Neural cell (in vitro differentiated cells): ENCODE data around the gene FASLG. TPM values are rescaled to one million over a fixed set of nuclear protein-coding genes. Genes with fewer than 3 reads are reported as not detected.

Experiments used
- H2AFZ ChIP-seq: fragments of 200-600, 300-800 bp; sonication (generic), shearing (Covaris generic); 2 replicates; pipeline ENCODE4 v1.6.0; 2014; ENCODE audit warnings: low read depth, mild to moderate bottlenecking, antibody characterized with exemption, low read length, moderate library complexity
- H3F3A ChIP-seq: fragments of 200-600 bp; shearing (Covaris generic); 2 replicates; pipeline ENCODE4 v1.6.1; 2016; ENCODE audit warnings: mild to moderate bottlenecking, moderate library complexity, mixed read lengths, antibody characterized with exemption, low read length; ENCODE audit not compliant: insufficient read depth, poor library complexity, severe bottlenecking
- H3K27ac ChIP-seq: fragments of 200-600, 300-800 bp; sonication (generic), shearing (Covaris generic); 2 replicates; pipeline ENCODE4 v1.5.1; 2014; ENCODE audit warnings: mild to moderate bottlenecking, low read length, moderate library complexity
- H3K27me3 ChIP-seq: fragments of 300-800, 200-600 bp; sonication (generic), shearing (Covaris generic); 2 replicates; pipeline ENCODE4 v1.6.0; 2014; ENCODE audit warnings: mild to moderate bottlenecking, low read depth, low read length, moderate library complexity; ENCODE audit not compliant: insufficient read depth
- H3K36me3 ChIP-seq: fragments of 300-800, 200-600 bp; sonication (generic), shearing (Covaris generic); 2 replicates; pipeline ENCODE4 v1.5.1; 2014; ENCODE audit warnings: mild to moderate bottlenecking, antibody characterized with exemption, low read length, moderate library complexity; ENCODE audit not compliant: insufficient read depth
- H3K4me2 ChIP-seq: fragments of 300-800, 200-600 bp; sonication (generic), shearing (Covaris generic); 2 replicates; pipeline ENCODE4 v1.6.0; 2014; ENCODE audit warnings: mild to moderate bottlenecking, low read length
- H3K4me3 ChIP-seq: fragments of 300-800, 200-600 bp; sonication (generic), shearing (Covaris generic); 2 replicates; pipeline ENCODE4 v1.5.1; 2014; ENCODE audit warnings: mild to moderate bottlenecking, low read length, moderate library complexity
- H3K79me2 ChIP-seq: fragments of 200-600 bp; shearing (Covaris generic); replicated peaks from 2 replicates; pipeline ENCODE4 v1.6.0; 2014; ENCODE audit warnings: mild to moderate bottlenecking, low read length, moderate library complexity; ENCODE audit not compliant: insufficient read depth
- H3K9ac ChIP-seq: fragments of 300-800, 200-600 bp; sonication (generic), shearing (Covaris generic); 2 replicates; pipeline ENCODE4 v1.6.1; 2016; ENCODE audit warnings: mild to moderate bottlenecking, low read length, mixed read lengths
- H3K9me2 ChIP-seq: fragments of 200-600 bp; shearing (Covaris generic); 2 replicates; pipeline ENCODE4 v1.6.1; 2016; ENCODE audit warnings: mild to moderate bottlenecking, low read length, mixed read lengths; ENCODE audit not compliant: insufficient read depth
- H3K9me3 ChIP-seq: fragments of 200-600, 300-800 bp; sonication (generic), shearing (Covaris generic); 2 replicates; pipeline ENCODE4 v1.6.1; 2016; ENCODE audit warnings: mild to moderate bottlenecking, mixed run types, low read length, moderate library complexity, mixed read lengths
- H4K20me1 ChIP-seq: fragments of 200-600 bp; shearing (Covaris generic); 2 replicates; pipeline ENCODE4 v1.6.1; 2016; ENCODE audit warnings: mild to moderate bottlenecking, mixed run types; ENCODE audit not compliant: insufficient read depth
- EP300 ChIP-seq: fragments of 450-650 bp; conservative IDR thresholded peaks from 2 replicates; pipeline ENCODE4 v1.6.1; 2014; ENCODE audit warnings: antibody characterized with exemption, mild to moderate bottlenecking, moderate library complexity; ENCODE audit not compliant: poor library complexity, severe bottlenecking
- EZH2 ChIP-seq: fragments of 200-600, 300-800 bp; shearing (Covaris generic), sonication (generic); IDR thresholded peaks from 2 replicates; pipeline ENCODE4 v1.6.1; 2014; ENCODE audit warnings: antibody characterized with exemption, low read length, borderline replicate concordance, mild to moderate bottlenecking; ENCODE audit not compliant: insufficient read depth, poor library complexity, severe bottlenecking
- MXI1 ChIP-seq: fragments of 450-650 bp; conservative IDR thresholded peaks from 2 replicates; pipeline ENCODE4 v1.6.1; 2014; ENCODE audit warnings: antibody characterized with exemption, mild to moderate bottlenecking; ENCODE audit not compliant: poor library complexity, severe bottlenecking
- POLR2AphosphoS5 ChIP-seq: IDR thresholded peaks from 2 replicates; pipeline ENCODE4 v1.6.1; 2012
- RAD21 ChIP-seq: fragments of 450-650 bp; conservative IDR thresholded peaks from 2 replicates; pipeline ENCODE4 v1.6.1; 2014; ENCODE audit warnings: antibody characterized with exemption, mild to moderate bottlenecking, moderate library complexity
- SMC3 ChIP-seq: fragments of 450-650 bp; conservative IDR thresholded peaks from 2 replicates; pipeline ENCODE4 v1.6.1; 2014; ENCODE audit warnings: antibody characterized with exemption, mild to moderate bottlenecking, moderate library complexity; ENCODE audit not compliant: poor library complexity
- TAF1 ChIP-seq: IDR thresholded peaks from 2 replicates; pipeline ENCODE4 v1.6.1; 2012; ENCODE audit warnings: low read depth
- polyA plus RNA-seq: library from polyadenylated mRNA; depleted of rRNA; stranded (reverse); fragments of >200 nt; gene quantifications from 2 replicates; pipeline ENCODE4 v1.2.3, GENCODE V29; 2014
- TF ChIP-seq, protein P1 (sequence below): IDR thresholded peaks from 2 replicates; pipeline ENCODE4 v1.6.1; 2012; ENCODE audit warnings: borderline replicate concordance
- TF ChIP-seq, protein P2 (sequence below): fragments of 450-650 bp; IDR thresholded peaks from 2 replicates; pipeline ENCODE4 v1.5.1; 2014; ENCODE audit warnings: antibody characterized with exemption, mild to moderate bottlenecking, moderate library complexity; ENCODE audit not compliant: poor library complexity, severe bottlenecking

The FASLG gene
- polyA plus RNA-seq, 1 donor from 2014 or later: not detected

DNA sequence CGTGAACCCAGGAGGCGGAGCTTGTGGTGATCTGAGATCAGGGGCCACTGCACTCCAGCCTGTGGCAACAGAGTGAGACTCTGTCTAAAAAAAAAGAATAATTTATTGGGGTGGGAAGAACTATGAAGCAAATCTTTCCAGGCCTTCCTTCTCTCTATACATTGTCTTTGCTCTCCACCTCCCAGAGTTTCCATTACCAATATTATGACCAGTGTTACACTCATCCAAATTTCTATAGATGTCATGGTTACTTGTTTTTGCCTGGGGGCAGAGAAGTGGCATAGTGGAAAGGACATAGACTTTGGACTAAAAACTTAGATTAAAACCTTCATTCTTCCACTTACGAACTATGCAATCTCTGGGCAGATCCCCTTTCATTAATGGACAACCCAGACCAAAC, 10.1 kb downstream of the FASLG start:
- H3F3A ChIP-seq: no peaks in the 10 kb centered on the region
- H3K27ac ChIP-seq: no peak overlapping the region
- H2AFZ ChIP-seq: no peak overlapping the region
- H3K4me3 ChIP-seq: no peak overlapping the region
- H4K20me1 ChIP-seq: peaks cover 3% of the 10 kb centered on the region
- H3K27me3 ChIP-seq: no peaks in the 10 kb centered on the region
- no peak for TF ChIP-seq SMC3
- TF ChIP-seq, protein P1, sequence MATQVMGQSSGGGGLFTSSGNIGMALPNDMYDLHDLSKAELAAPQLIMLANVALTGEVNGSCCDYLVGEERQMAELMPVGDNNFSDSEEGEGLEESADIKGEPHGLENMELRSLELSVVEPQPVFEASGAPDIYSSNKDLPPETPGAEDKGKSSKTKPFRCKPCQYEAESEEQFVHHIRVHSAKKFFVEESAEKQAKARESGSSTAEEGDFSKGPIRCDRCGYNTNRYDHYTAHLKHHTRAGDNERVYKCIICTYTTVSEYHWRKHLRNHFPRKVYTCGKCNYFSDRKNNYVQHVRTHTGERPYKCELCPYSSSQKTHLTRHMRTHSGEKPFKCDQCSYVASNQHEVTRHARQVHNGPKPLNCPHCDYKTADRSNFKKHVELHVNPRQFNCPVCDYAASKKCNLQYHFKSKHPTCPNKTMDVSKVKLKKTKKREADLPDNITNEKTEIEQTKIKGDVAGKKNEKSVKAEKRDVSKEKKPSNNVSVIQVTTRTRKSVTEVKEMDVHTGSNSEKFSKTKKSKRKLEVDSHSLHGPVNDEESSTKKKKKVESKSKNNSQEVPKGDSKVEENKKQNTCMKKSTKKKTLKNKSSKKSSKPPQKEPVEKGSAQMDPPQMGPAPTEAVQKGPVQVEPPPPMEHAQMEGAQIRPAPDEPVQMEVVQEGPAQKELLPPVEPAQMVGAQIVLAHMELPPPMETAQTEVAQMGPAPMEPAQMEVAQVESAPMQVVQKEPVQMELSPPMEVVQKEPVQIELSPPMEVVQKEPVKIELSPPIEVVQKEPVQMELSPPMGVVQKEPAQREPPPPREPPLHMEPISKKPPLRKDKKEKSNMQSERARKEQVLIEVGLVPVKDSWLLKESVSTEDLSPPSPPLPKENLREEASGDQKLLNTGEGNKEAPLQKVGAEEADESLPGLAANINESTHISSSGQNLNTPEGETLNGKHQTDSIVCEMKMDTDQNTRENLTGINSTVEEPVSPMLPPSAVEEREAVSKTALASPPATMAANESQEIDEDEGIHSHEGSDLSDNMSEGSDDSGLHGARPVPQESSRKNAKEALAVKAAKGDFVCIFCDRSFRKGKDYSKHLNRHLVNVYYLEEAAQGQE: no peak
- TF ChIP-seq EP300: no peak
- no peak for TF ChIP-seq POLR2AphosphoS5
- no peak for TF ChIP-seq RAD21
- no peak for TF ChIP-seq MXI1
- TF ChIP-seq TAF1: no peak
- no peak for TF ChIP-seq EZH2
- H3K36me3 ChIP-seq: no peaks in the 10 kb centered on the region
- H3K9me3 ChIP-seq: no peaks in the 10 kb centered on the region
- no peaks in the 10 kb centered on the region for H3K9me2 ChIP-seq
- no peak overlapping the region for H3K9ac ChIP-seq
- no peak overlapping the region for H3K4me2 ChIP-seq
- no peaks in the 10 kb centered on the region for H3K79me2 ChIP-seq

DNA sequence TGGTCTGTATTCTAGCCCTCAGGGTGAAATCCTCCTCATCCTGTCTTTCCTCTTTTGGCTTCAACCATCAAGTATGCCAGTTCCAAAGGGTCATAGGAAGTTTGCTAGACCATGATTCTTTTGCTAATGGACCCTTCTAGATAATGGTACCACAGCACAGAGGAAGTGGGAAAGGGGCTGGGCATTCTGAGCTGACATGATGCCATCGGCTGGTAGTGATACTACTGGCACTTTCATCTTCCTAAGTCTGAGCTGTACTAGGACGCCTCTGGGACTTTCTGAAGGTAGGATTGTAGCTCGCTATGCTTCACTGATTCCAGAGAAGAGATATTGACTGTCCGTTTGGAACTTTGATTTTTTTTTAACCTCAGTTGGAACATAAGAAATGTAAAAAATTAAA, 11.4 kb downstream of the FASLG start:
- H3K27ac ChIP-seq: no peak overlapping the region
- no peaks in the 10 kb centered on the region for H3K27me3 ChIP-seq
- H3K9ac ChIP-seq: no peak overlapping the region
- no peaks in the 10 kb centered on the region for H3K9me3 ChIP-seq
- no peak overlapping the region for H3K4me2 ChIP-seq
- no peak for TF ChIP-seq EZH2
- TF ChIP-seq MXI1: no peak
- TF ChIP-seq, protein P1: no peak
- TF ChIP-seq RAD21: no peak
- no peak for TF ChIP-seq SMC3
- no peak for TF ChIP-seq EP300
- no peak for TF ChIP-seq POLR2AphosphoS5
- TF ChIP-seq, protein P2, sequence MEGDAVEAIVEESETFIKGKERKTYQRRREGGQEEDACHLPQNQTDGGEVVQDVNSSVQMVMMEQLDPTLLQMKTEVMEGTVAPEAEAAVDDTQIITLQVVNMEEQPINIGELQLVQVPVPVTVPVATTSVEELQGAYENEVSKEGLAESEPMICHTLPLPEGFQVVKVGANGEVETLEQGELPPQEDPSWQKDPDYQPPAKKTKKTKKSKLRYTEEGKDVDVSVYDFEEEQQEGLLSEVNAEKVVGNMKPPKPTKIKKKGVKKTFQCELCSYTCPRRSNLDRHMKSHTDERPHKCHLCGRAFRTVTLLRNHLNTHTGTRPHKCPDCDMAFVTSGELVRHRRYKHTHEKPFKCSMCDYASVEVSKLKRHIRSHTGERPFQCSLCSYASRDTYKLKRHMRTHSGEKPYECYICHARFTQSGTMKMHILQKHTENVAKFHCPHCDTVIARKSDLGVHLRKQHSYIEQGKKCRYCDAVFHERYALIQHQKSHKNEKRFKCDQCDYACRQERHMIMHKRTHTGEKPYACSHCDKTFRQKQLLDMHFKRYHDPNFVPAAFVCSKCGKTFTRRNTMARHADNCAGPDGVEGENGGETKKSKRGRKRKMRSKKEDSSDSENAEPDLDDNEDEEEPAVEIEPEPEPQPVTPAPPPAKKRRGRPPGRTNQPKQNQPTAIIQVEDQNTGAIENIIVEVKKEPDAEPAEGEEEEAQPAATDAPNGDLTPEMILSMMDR: no peak
- no peak for TF ChIP-seq TAF1
- H3K9me2 ChIP-seq: no peaks in the 10 kb centered on the region
- H2AFZ ChIP-seq: no peak overlapping the region
- no peaks in the 10 kb centered on the region for H3K79me2 ChIP-seq
- H4K20me1 ChIP-seq: peaks cover 3% of the 10 kb centered on the region
- no peaks in the 10 kb centered on the region for H3K36me3 ChIP-seq
- no peaks in the 10 kb centered on the region for H3F3A ChIP-seq
- H3K4me3 ChIP-seq: no peak overlapping the region
